ENCODE data around the gene ZSWIM5.
"Not testable (repeated sequence)": the region's sequence is repeated elsewhere in the genome, so short reads cannot be mapped to it uniquely, and the experiment has no call there.

DNA sequence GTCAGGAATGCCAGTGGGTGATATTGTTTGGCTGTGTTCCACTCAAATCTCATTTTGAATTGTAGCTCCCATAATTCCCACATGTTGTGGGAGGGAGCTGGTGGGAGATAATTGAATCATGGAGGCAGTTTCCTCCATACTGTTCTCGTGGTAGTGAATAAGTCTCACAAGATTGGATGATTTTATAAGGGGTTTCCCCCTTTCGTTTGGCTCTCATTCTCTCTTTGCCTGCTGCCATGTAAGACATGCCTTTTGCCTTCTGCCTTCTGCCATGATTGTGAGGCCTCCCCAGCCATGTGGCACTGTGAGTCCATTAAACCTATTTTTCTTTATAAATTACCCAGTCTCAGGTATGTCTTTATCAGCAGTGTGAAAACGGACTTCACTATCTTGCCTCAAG lies 40.0 kb upstream of the ZSWIM5 start:
- TF ChIP-seq POLR2AphosphoS5, POLR2A (IDR thresholded peaks at IDR 0.05): not testable (repeated sequence)
- TF ChIP-seq, protein P1, sequence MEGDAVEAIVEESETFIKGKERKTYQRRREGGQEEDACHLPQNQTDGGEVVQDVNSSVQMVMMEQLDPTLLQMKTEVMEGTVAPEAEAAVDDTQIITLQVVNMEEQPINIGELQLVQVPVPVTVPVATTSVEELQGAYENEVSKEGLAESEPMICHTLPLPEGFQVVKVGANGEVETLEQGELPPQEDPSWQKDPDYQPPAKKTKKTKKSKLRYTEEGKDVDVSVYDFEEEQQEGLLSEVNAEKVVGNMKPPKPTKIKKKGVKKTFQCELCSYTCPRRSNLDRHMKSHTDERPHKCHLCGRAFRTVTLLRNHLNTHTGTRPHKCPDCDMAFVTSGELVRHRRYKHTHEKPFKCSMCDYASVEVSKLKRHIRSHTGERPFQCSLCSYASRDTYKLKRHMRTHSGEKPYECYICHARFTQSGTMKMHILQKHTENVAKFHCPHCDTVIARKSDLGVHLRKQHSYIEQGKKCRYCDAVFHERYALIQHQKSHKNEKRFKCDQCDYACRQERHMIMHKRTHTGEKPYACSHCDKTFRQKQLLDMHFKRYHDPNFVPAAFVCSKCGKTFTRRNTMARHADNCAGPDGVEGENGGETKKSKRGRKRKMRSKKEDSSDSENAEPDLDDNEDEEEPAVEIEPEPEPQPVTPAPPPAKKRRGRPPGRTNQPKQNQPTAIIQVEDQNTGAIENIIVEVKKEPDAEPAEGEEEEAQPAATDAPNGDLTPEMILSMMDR (IDR thresholded peaks at IDR 0.05 in 8 of 11, conservative IDR thresholded peaks at IDR 0.05 in 3 of 11), result not testable (repeated sequence)
